ENCODE measurements around the gene ADSS1. TPM values are rescaled to one million over a fixed set of nuclear protein-coding genes. Genes with fewer than 3 reads are reported as not detected.

Gene ADSS1
- total RNA-seq, 1 experiment from 2014 or later = 0.52 TPM

DNA sequence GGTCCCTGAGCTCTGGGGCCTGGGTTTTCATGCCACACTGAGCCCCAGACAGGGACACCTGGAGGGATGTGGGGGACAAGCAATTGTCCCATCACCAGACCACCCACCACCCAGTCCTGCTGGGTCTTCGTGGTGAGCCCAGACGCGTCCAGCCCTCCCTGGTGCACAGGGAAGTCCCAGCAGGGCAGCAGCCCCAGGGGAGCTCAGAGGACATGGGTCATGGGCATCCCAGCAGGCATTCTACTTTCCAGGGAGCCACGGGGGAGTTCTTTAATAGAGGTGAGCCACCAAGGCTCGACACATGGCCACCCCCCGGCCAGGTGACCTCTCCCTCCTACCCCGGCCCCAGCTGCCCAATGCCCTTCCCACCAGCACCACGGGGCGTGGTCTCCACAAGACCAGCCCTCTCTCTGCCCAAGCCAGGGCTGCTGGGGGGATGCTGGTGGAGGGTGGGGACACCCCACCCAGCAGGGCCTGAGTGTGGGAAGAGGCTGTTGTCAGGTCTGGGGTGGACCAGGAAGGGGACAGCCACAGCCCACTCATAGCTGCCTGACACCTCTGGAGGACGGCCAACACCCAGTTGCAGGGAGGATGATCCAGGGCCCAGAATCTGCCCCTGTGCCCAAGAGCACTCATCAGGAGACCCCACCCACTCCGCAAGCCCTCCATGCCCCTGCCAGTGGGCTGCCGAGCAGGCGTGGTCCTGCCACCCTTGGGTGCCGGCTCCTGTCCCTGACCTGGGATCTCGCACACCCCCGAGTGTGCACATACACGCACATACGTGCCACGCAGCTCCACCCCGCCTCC lies 57.4 kb downstream of the ADSS1 start:
- DNase-seq (ENCODE audit: low spot score) = no peak
- ChIA-PET CTCF (no interaction called here), POLR2A (ENCODE audit: low non-redundant PET) (no interaction called here)
- H3K36me3 ChIP-seq (ENCODE audit: insufficient read depth, low read length, poor library complexity, severe bottlenecking) = peaks cover 3% of the 10 kb centered on the region
- H3K27ac ChIP-seq (ENCODE audit: low read depth, low read length, poor library complexity, severe bottlenecking) = no peak overlapping the region
- H3K4me1 ChIP-seq (ENCODE audit: insufficient read depth, low read length, poor library complexity, severe bottlenecking) = no peaks in the 10 kb centered on the region
- BruUV-seq (replicated peaks) = no TSS peak
- intact Hi-C loops (cut with micrococcal nuclease; ENCODE audit: unreplicated experiment) = no loop called here
- H3K4me3 ChIP-seq (ENCODE audit: low read depth, low read length, poor library complexity, severe bottlenecking) = no peak overlapping the region
- H3K9me3 ChIP-seq (ENCODE audit: low read depth, low read length, poor library complexity, severe bottlenecking) = no peaks in the 10 kb centered on the region
- H3K27me3 ChIP-seq (replicated peaks; ENCODE audit: insufficient read depth, low read depth, low read length, poor library complexity) = no peaks in the 10 kb centered on the region
- TF ChIP-seq, protein P1, sequence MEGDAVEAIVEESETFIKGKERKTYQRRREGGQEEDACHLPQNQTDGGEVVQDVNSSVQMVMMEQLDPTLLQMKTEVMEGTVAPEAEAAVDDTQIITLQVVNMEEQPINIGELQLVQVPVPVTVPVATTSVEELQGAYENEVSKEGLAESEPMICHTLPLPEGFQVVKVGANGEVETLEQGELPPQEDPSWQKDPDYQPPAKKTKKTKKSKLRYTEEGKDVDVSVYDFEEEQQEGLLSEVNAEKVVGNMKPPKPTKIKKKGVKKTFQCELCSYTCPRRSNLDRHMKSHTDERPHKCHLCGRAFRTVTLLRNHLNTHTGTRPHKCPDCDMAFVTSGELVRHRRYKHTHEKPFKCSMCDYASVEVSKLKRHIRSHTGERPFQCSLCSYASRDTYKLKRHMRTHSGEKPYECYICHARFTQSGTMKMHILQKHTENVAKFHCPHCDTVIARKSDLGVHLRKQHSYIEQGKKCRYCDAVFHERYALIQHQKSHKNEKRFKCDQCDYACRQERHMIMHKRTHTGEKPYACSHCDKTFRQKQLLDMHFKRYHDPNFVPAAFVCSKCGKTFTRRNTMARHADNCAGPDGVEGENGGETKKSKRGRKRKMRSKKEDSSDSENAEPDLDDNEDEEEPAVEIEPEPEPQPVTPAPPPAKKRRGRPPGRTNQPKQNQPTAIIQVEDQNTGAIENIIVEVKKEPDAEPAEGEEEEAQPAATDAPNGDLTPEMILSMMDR (conservative IDR thresholded peaks at IDR 0.05; ENCODE audit: low read depth, low read length) = no peak
- no peak for TF ChIP-seq EZH2 (IDR thresholded peaks at IDR 0.05; ENCODE audit: borderline replicate concordance, low read depth, low read length, poor library complexity, severe bottlenecking)

DNA sequence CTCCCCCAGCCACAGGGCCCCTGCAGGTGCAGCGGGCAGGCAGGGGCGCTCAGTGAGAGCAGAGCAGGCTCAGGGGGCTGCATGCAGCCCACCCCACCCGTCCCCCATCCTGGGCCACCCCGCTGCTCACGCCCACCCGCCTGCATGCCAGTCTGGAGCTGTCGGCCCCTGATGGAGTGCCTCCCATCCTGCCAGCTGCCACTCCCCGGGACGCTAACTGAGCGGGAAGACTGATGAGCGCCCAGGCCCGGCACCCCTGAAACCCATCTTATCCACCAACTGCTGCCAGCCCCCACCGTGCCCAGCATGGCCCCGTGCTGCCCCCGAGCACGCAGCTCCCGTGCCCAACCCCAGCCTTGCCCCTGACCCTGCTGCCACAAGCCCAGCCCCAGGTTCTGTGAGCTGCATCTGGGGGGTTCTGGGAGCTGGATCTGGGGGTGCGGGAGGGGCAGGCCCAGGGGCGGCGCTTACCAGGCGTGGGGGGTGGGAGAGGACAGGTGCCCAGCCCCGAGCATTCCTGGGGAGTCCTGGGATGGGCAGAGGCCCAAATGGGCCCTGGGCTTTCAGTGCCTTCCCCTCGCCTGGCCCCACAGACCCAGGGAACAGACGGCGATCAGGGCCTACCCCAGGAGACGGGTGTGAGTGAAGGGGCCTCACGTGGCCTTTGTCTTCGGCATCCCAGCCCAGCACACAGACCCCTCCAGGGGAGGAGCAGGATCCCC lies 58.2 kb downstream of the ADSS1 start:
- TF ChIP-seq EZH2 (IDR thresholded peaks at IDR 0.05; ENCODE audit: borderline replicate concordance, low read depth, low read length, poor library complexity, severe bottlenecking) = no peak
- TF ChIP-seq, protein P1 (conservative IDR thresholded peaks at IDR 0.05; ENCODE audit: low read depth, low read length) = no peak
- H3K27ac ChIP-seq (ENCODE audit: low read depth, low read length, poor library complexity, severe bottlenecking) = no peak overlapping the region
- ChIA-PET POLR2A (ENCODE audit: low non-redundant PET) (no interaction called here), CTCF (no interaction called here)
- no TSS peak for BruUV-seq (replicated peaks)
- no peaks in the 10 kb centered on the region for H3K27me3 ChIP-seq (replicated peaks; ENCODE audit: insufficient read depth, low read depth, low read length, poor library complexity)
- DNase-seq (ENCODE audit: low spot score) = no peak
- no peaks in the 10 kb centered on the region for H3K36me3 ChIP-seq (ENCODE audit: insufficient read depth, low read length, poor library complexity, severe bottlenecking)
- H3K9me3 ChIP-seq (ENCODE audit: low read depth, low read length, poor library complexity, severe bottlenecking) = no peaks in the 10 kb centered on the region
- intact Hi-C loops (cut with micrococcal nuclease; ENCODE audit: unreplicated experiment) = no loop called here
- no peak overlapping the region for H3K4me3 ChIP-seq (ENCODE audit: low read depth, low read length, poor library complexity, severe bottlenecking)
- H3K4me1 ChIP-seq (ENCODE audit: insufficient read depth, low read length, poor library complexity, severe bottlenecking) = no peaks in the 10 kb centered on the region

DNA sequence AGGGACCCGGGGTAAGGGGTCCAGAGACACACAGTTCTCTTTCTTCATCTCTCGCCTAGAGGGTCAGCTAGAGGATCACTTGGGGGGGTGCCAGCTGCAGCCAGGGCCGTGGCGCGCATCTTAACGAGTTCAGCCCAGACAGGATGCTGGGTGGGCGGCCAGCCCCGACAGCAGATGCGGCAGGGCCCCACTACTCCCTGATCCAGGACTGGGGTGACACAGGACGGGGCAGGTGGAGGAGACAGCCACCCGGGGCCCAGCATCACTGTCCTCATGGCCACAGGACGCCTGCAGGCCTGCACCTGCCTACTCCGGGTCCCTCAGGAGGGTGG lies 58.7 kb downstream of the ADSS1 start:
- H3K4me1 ChIP-seq (ENCODE audit: insufficient read depth, low read length, poor library complexity, severe bottlenecking) = no peaks in the 10 kb centered on the region
- CTCF ChIA-PET = no interaction called here
- no peaks in the 10 kb centered on the region for H3K36me3 ChIP-seq (ENCODE audit: insufficient read depth, low read length, poor library complexity, severe bottlenecking)
- BruUV-seq (replicated peaks) = no TSS peak
- intact Hi-C loops (cut with micrococcal nuclease; ENCODE audit: unreplicated experiment) = no loop called here
- TF ChIP-seq EZH2 (IDR thresholded peaks at IDR 0.05; ENCODE audit: borderline replicate concordance, low read depth, low read length, poor library complexity, severe bottlenecking) = no peak
- TF ChIP-seq, protein P1 (conservative IDR thresholded peaks at IDR 0.05; ENCODE audit: low read depth, low read length) = no peak
- POLR2A ChIA-PET (ENCODE audit: low non-redundant PET) = no interaction called here
- H3K4me3 ChIP-seq (ENCODE audit: low read depth, low read length, poor library complexity, severe bottlenecking) = no peak overlapping the region
- no peaks in the 10 kb centered on the region for H3K9me3 ChIP-seq (ENCODE audit: low read depth, low read length, poor library complexity, severe bottlenecking)
- H3K27me3 ChIP-seq (replicated peaks; ENCODE audit: insufficient read depth, low read depth, low read length, poor library complexity) = no peaks in the 10 kb centered on the region
- DNase-seq (ENCODE audit: low spot score) = no peak
- H3K27ac ChIP-seq (ENCODE audit: low read depth, low read length, poor library complexity, severe bottlenecking) = no peak overlapping the region
